Measurements from ENCODE around the gene BRPF3.
A peak's percentile ranks its signal among the peaks of the same experiment; 100 is the strongest.

The BRPF3 gene

DNA sequence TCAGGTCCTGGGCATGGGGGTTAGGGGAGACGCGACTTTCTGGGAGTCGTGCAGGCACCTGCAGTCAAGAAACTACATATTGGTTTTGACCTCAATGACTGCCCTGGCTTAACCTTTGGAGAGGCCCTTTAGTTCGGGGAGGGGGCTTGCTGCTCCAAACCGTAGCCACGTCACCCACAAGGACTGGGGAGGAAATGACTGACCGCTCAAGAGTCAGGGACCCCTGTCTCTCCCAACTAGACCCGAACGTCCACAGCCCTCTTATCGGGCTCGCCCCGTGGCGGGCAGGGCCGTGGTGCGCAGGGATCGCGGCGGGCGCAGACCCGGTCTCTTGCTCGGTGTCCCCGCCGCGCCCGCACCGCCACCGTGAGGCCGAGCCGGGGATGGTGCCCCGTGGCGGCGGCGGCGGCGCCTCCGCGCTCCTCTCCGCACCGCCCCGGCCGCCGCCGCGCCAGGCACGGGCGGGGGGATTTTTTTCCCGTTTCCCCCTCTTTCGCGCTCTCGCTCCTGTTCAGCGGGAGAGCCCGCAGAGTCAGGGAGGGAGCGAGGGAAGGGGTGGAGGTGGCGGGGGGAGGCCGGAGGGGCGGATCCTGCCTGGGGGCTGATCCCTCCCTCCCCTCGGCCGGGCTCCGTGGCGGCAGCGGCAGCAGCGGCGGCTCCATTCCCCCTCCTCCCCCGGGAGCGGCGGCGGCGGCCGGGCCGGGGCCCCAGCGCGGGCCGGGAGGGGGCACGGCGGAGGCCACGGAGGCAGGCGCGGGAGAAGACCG, at the start of gene BRPF3:
TSS of gene BRPF3 (plus strand) at position 632 of the 767 bp plus-strand sequence. CDS start 3,579 bp downstream, outside the sequence.
- no peak for DNase-seq (ENCODE audit: low read depth)
- peak within 1 kb of the TSS; percentile 72 for H3K4me3 ChIP-seq (ENCODE audit: low read depth, low read length)
- TF ChIP-seq, protein P1, sequence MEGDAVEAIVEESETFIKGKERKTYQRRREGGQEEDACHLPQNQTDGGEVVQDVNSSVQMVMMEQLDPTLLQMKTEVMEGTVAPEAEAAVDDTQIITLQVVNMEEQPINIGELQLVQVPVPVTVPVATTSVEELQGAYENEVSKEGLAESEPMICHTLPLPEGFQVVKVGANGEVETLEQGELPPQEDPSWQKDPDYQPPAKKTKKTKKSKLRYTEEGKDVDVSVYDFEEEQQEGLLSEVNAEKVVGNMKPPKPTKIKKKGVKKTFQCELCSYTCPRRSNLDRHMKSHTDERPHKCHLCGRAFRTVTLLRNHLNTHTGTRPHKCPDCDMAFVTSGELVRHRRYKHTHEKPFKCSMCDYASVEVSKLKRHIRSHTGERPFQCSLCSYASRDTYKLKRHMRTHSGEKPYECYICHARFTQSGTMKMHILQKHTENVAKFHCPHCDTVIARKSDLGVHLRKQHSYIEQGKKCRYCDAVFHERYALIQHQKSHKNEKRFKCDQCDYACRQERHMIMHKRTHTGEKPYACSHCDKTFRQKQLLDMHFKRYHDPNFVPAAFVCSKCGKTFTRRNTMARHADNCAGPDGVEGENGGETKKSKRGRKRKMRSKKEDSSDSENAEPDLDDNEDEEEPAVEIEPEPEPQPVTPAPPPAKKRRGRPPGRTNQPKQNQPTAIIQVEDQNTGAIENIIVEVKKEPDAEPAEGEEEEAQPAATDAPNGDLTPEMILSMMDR (IDR thresholded peaks at IDR 0.05; ENCODE audit: low read depth, low read length, missing control alignments), result peak; percentile 51

- TF ChIP-seq, protein P1 (IDR thresholded peaks at IDR 0.05; ENCODE audit: low read depth, low read length, missing control alignments), result no peak
- no peak overlapping the region for H3K4me3 ChIP-seq (ENCODE audit: low read depth, low read length)
- no peak for DNase-seq (ENCODE audit: low read depth)
These were observed 49.2 kb upstream of the BRPF3 start for GRCh38 chr6:36147294-36147693.

DNA sequence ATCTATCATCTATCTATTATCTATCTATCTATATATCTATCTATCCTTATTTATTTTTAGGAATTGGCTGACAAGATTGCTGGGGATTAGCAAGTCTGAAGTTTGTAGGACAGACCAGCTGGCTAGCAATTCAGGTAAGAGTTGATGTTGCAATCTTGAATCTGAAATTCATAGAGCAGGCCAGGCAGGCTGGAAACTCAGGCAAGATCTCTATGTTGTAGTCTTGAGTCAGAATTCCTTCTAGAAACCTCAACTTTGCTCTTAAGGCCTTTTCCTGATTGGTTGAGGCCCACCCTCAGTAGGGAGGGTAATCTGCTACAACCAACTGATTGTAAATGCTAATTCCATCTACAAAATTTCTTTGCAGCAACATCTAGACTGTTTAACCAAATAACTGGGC, 47.1 kb upstream of the BRPF3 start:
- no peak overlapping the region for H3K4me3 ChIP-seq (ENCODE audit: low read depth, low read length)
- DNase-seq (ENCODE audit: low read depth), result no peak
- TF ChIP-seq, protein P1 (IDR thresholded peaks at IDR 0.05; ENCODE audit: low read depth, low read length, missing control alignments), result no peak

DNA sequence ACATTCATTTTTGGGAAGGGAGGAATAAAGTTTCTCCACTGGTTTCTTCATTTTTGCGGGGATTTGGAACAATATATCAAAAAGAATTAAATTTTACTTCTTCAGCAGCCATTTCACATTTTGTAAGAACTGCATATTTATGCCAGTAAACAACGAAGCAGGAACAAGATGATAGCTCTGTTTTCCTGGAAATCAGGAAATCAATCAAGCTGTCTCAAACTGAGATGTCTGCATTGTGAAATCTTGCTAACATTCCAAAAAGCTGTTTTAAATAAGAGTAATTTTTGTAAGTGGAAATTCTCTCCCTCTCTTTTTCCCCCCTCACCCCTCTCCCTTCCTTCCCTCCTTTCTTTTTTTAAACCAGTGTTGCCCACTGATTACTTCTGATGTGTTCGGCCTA, 46.3 kb upstream of the BRPF3 start:
- H3K4me3 ChIP-seq (ENCODE audit: low read depth, low read length), result no peak overlapping the region
- TF ChIP-seq, protein P1 (IDR thresholded peaks at IDR 0.05; ENCODE audit: low read depth, low read length, missing control alignments), result no peak
- DNase-seq (ENCODE audit: low read depth), result no peak

GRCh38 chr6:36154286-36154685, 42.3 kb upstream of the BRPF3 start:
- no peak overlapping the region for H3K4me3 ChIP-seq (ENCODE audit: low read depth, low read length)
- TF ChIP-seq, protein P1 (IDR thresholded peaks at IDR 0.05; ENCODE audit: low read depth, low read length, missing control alignments), result no peak
- no peak for DNase-seq (ENCODE audit: low read depth)

DNA sequence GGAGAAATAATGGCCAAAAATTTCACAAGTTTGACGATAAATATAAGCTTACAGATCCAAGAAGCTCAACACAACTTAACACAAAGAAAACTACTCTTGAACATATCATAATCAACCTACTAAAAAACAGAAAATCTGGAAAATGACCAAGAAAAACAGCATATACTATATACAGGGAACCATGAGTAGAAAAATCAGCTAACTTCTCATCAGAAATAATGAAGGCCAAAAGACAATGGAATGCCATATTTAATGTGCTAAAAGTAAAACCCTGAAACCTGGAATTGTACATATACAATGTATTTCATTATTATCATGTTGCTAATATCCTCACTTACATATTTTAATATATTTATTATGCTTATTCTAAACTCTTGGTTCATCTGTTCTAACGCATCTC, 40.9 kb upstream of the BRPF3 start:
- TF ChIP-seq, protein P1 (IDR thresholded peaks at IDR 0.05; ENCODE audit: low read depth, low read length, missing control alignments), result no peak

More for the DNA sequence above, 40.9 kb upstream of the BRPF3 start:
- no peak for DNase-seq (ENCODE audit: low read depth)
- H3K4me3 ChIP-seq (ENCODE audit: low read depth, low read length), result no peak overlapping the region
